Colonic mucosa (tissue), 4 donors: Measurements from ENCODE around the gene CX3CL1. TPM values are rescaled to one million over a fixed set of nuclear protein-coding genes. Genes with fewer than 3 reads are reported as not detected.

Source experiments
- DNase-seq: peaks from one replicate; pipeline ENCODE4 v3.0.0-alpha.2; 2020
- H3K27ac ChIP-seq: fragments of 200-600 bp; one replicate; pipeline ENCODE4 v1.8.0; 2021
- H3K27me3 ChIP-seq: fragments of 200-600 bp; one replicate; pipeline ENCODE4 v1.8.0; 2021
- H3K36me3 ChIP-seq: fragments of 200-600 bp; one replicate; pipeline ENCODE4 v1.8.0; 2021
- H3K4me1 ChIP-seq: fragments of 200-600 bp; one replicate; pipeline ENCODE4 v1.8.0; 2021; ENCODE audit warnings: mild to moderate bottlenecking
- H3K4me3 ChIP-seq: fragments of 200-600 bp; one replicate; pipeline ENCODE4 v1.8.0; 2021
- H3K9ac ChIP-seq, 2 donors: one replicate each; pipeline ENCODE4 v1.7.0; 2013; ENCODE audit warnings: control low read depth in 2 of 2, low read depth in 2 of 2, low read length in 2 of 2
- H3K9me3 ChIP-seq: fragments of 200-600 bp; one replicate; pipeline ENCODE4 v1.8.0; 2021
- CTCF ChIP-seq: fragments of 200-600 bp; IDR thresholded peaks from one replicate; pipeline ENCODE4 v1.8.0; 2022; ENCODE audit warnings: antibody characterized with exemption, mild to moderate bottlenecking
- intact Hi-C: fragments of 100-400 bp; cut with DNase I; formaldehyde crosslinking; loops from one replicate; pipeline ENCODE4 v1.14.1; 2022
- total RNA-seq, 2 donors: library from RNA; stranded (reverse); fragmentation: NEBNext Ultra II Directional in 1 of 2; extraction: Animal tissue kit (Norgen Biotek cat#: 25700) in 1 of 2; gene quantifications; one replicate each; pipeline ENCODE4 v1.2.1, GENCODE V29; 2021
- donor health status: healthy.
- donor health status: DM: no; HTN: no; CAD: no.
- donor health status: DM: no; HTN: no; CAD: no.

CX3CL1 gene
- total RNA-seq, 2 donors from 2014 or later, result 1.8 to 4.6 TPM

- no peak overlapping the region for H3K9ac ChIP-seq
- H3K36me3 ChIP-seq, result no peaks in the 10 kb centered on the region
- no peak overlapping the region for H3K27ac ChIP-seq
- intact Hi-C loops, result no loop called here
- no peaks in the 10 kb centered on the region for H3K9me3 ChIP-seq
- no peak for DNase-seq
- H3K27me3 ChIP-seq, result no peaks in the 10 kb centered on the region
- H3K4me1 ChIP-seq, result no peaks in the 10 kb centered on the region
- no peak overlapping the region for H3K4me3 ChIP-seq
- no peak for TF ChIP-seq CTCF
Measured at GRCh38 chr16:57413733-57414132, 41.4 kb downstream of the CX3CL1 start.

- no peaks in the 10 kb centered on the region for H3K27me3 ChIP-seq
- H3K9me3 ChIP-seq, result no peaks in the 10 kb centered on the region
- no peaks in the 10 kb centered on the region for H3K4me1 ChIP-seq
- peak overlapping the region in 1 of 2 donors; percentile 56 for H3K9ac ChIP-seq
- no peaks in the 10 kb centered on the region for H3K36me3 ChIP-seq
- H3K4me3 ChIP-seq, result no peak overlapping the region
- H3K27ac ChIP-seq, result no peak overlapping the region
- intact Hi-C loops, result no loop called here
- no peak for DNase-seq
- TF ChIP-seq CTCF, result no peak
Measured at GRCh38 chr16:57416084-57416483, 43.8 kb downstream of the CX3CL1 start.

- Histone ChIP-seq H3K27ac (no peak overlapping the region), H3K9ac (peak overlapping the region in 1 of 2 donors; percentile 24), H3K4me1 (no peaks in the 10 kb centered on the region), H3K4me3 (no peak overlapping the region), H3K27me3 (no peaks in the 10 kb centered on the region), H3K36me3 (no peaks in the 10 kb centered on the region), H3K9me3 (no peaks in the 10 kb centered on the region)
- intact Hi-C loops, result no loop called here
- no peak for TF ChIP-seq CTCF
- no peak for DNase-seq
Measured at GRCh38 chr16:57419506-57419905, 47.2 kb downstream of the CX3CL1 start.

- DNase-seq, result peak; percentile 59
- H3K4me3 ChIP-seq, result no peak overlapping the region
- H3K27me3 ChIP-seq, result no peaks in the 10 kb centered on the region
- no peak overlapping the region for H3K27ac ChIP-seq
- intact Hi-C loops, result loop anchor here (2.0 kb wide), 1 partner anchor 95 kb away; no protein-coding TSS in a partner anchor
- H3K9me3 ChIP-seq, result no peaks in the 10 kb centered on the region
- no peak overlapping the region for H3K9ac ChIP-seq
- peak; percentile 48 for TF ChIP-seq CTCF
- H3K4me1 ChIP-seq, result no peaks in the 10 kb centered on the region
- H3K36me3 ChIP-seq, result no peaks in the 10 kb centered on the region
Measured at GRCh38 chr16:57422026-57422944, 50.0 kb downstream of the CX3CL1 start.

GRCh38 chr16:57423152-57423551 lies 50.9 kb downstream of the CX3CL1 start:
- H3K27me3 ChIP-seq, result no peaks in the 10 kb centered on the region
- no peaks in the 10 kb centered on the region for H3K36me3 ChIP-seq
- H3K9ac ChIP-seq, result no peak overlapping the region
- TF ChIP-seq CTCF, result no peak
- H3K4me3 ChIP-seq, result no peak overlapping the region
- no peaks in the 10 kb centered on the region for H3K4me1 ChIP-seq
- no peak for DNase-seq
- H3K27ac ChIP-seq, result no peak overlapping the region
- intact Hi-C loops, result loop anchor here (2.0 kb wide), 1 partner anchor 94 kb away; no protein-coding TSS in a partner anchor
- H3K9me3 ChIP-seq, result no peaks in the 10 kb centered on the region
